ENCODE results near the gene KCTD19.

Gene KCTD19

GRCh38 chr16:67248073-67248400 lies 78.5 kb downstream of the KCTD19 start:
- TF ChIP-seq CREB1 (IDR thresholded peaks at IDR 0.05; ENCODE audit: low read depth): no peak
- TF ChIP-seq TAF1 (IDR thresholded peaks at IDR 0.05; ENCODE audit: low read depth): no peak
- no peak for TF ChIP-seq USF1 (IDR thresholded peaks at IDR 0.05)
- no peak for TF ChIP-seq NFIC (IDR thresholded peaks at IDR 0.05)
- TF ChIP-seq YY1 (IDR thresholded peaks at IDR 0.05; ENCODE audit: low read depth): no peak
- no peak for TF ChIP-seq TCF12 (IDR thresholded peaks at IDR 0.05; ENCODE audit: low read depth)
- no peak for TF ChIP-seq CEBPB (IDR thresholded peaks at IDR 0.05)
- no peak for TF ChIP-seq ZBTB7A (IDR thresholded peaks at IDR 0.05; ENCODE audit: low read depth)
- TF ChIP-seq EGR1 (IDR thresholded peaks at IDR 0.05): no peak
- TF ChIP-seq EP300 (IDR thresholded peaks at IDR 0.05; ENCODE audit: borderline replicate concordance): no peak
- no peak for TF ChIP-seq TEAD4 (IDR thresholded peaks at IDR 0.05)
- TF ChIP-seq REST (IDR thresholded peaks at IDR 0.05; ENCODE audit: low read depth): no peak
- TF ChIP-seq MAX (IDR thresholded peaks at IDR 0.05): no peak
- TF ChIP-seq RAD21 (IDR thresholded peaks at IDR 0.05; ENCODE audit: low read depth): no peak
- TF ChIP-seq FOXM1 (IDR thresholded peaks at IDR 0.05; ENCODE audit: borderline replicate concordance, low read depth): no peak

GRCh38 chr16:67247192-67248072 lies 79.1 kb downstream of the KCTD19 start, which contains the start of gene FHOD1:
Gene FHOD1, minus strand, starts transcription at chr16:67247481. Its CDS starts 71 bp downstream, at chr16:67247410.
- TF ChIP-seq FOXM1 (IDR thresholded peaks at IDR 0.05; ENCODE audit: borderline replicate concordance, low read depth): no peak
- TF ChIP-seq CREB1 (IDR thresholded peaks at IDR 0.05; ENCODE audit: low read depth): no peak
- peak; percentile 85 for TF ChIP-seq MAX (IDR thresholded peaks at IDR 0.05)
- TF ChIP-seq YY1 (IDR thresholded peaks at IDR 0.05; ENCODE audit: low read depth): peak; percentile 63; the same call in 1 of the 2 replicates
- TF ChIP-seq TEAD4 (IDR thresholded peaks at IDR 0.05): no peak
- no peak for TF ChIP-seq REST (IDR thresholded peaks at IDR 0.05; ENCODE audit: low read depth)
- peak; percentile 68 for TF ChIP-seq TAF1 (IDR thresholded peaks at IDR 0.05; ENCODE audit: low read depth)
- 0 out of 2 replicates have a peak, but pooled peaks have one; percentile 14 for TF ChIP-seq NFIC (IDR thresholded peaks at IDR 0.05)
- TF ChIP-seq USF1 (IDR thresholded peaks at IDR 0.05): no peak

GRCh38 chr16:67246756-67247191 lies 79.8 kb downstream of the KCTD19 start:
- TF ChIP-seq YY1 (IDR thresholded peaks at IDR 0.05; ENCODE audit: low read depth) (no peak), TAF1 (IDR thresholded peaks at IDR 0.05; ENCODE audit: low read depth) (no peak; the same call in 1 of the 2 replicates), EGR1 (IDR thresholded peaks at IDR 0.05) (no peak), REST (IDR thresholded peaks at IDR 0.05; ENCODE audit: low read depth) (no peak), TCF12 (IDR thresholded peaks at IDR 0.05; ENCODE audit: low read depth) (no peak), USF1 (IDR thresholded peaks at IDR 0.05) (no peak), NFIC (IDR thresholded peaks at IDR 0.05) (no peak), MAX (IDR thresholded peaks at IDR 0.05) (no peak), TEAD4 (IDR thresholded peaks at IDR 0.05) (no peak), RAD21 (IDR thresholded peaks at IDR 0.05; ENCODE audit: low read depth) (peak; percentile 18; the same call in 1 of the 2 replicates), CREB1 (IDR thresholded peaks at IDR 0.05; ENCODE audit: low read depth) (no peak), ZBTB7A (IDR thresholded peaks at IDR 0.05; ENCODE audit: low read depth) (peak; percentile 50; the same call in 1 of the 2 replicates)

Measured in Ishikawa (cell line).